ENCODE results near the gene ZNF862. TPM values are rescaled to one million over a fixed set of nuclear protein-coding genes. Genes with fewer than 3 reads are reported as not detected.
"Not testable (repeated sequence)": the region's sequence is repeated elsewhere in the genome, so short reads cannot be mapped to it uniquely, and the experiment has no call there.

Gene ZNF862
- total RNA-seq, 2 donors from 2014 or later = 8.7 to 9.7 TPM

DNA sequence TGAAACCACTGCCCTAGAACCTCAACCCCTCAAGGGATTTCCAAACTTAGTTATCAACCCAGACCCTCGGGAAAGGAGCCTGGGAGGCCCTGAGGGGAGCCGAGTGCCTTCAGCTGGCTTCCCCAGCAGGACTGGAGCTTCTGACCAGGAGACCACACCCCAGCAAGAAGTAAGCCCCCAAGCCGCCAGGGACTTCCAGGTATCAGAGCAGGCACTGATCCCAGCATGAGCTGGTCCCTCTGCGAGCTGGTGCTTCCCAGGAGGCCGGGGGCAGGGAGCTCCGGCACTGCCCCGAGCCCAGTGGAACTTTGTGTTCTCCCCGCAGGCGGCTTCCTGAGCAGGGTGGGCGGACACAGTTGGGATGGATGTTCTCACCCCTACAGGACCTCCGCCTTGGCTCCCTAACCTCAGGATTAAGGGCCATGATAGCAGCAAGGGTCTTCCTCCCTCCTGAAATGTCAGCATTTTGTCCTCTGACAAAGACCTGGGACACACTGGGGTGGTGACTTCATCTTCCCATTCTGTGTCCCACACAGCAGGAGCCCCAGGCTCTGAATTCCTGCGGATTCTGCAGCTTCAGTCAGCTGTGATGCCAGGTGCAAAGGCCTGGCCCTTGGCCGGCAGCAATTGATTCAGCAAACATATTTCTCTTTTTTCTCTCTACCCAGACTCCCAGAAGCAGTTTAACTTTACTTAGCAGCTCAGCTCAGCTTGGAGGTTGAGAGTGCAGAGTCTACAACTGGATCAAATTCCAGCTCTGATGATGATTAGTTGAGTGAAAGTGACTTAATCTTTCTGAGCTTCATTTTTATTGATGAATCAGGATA, 47.2 kb downstream of the ZNF862 start:
- intact Hi-C loops (cut with DNase I) = loop anchor here in 1 of 2 donors (10.0 kb wide), 1 partner anchor 159 kb away; no protein-coding TSS in a partner anchor
- no peak for ATAC-seq
- DNase-seq = no peak

GRCh38 chr7:149886018-149886415, 47.8 kb downstream of the ZNF862 start:
- ATAC-seq (no peak), DNase-seq (no peak)
- intact Hi-C loops (cut with DNase I) = loop anchor here in 1 of 2 donors (10.0 kb wide), 1 partner anchor 159 kb away; no protein-coding TSS in a partner anchor

DNA sequence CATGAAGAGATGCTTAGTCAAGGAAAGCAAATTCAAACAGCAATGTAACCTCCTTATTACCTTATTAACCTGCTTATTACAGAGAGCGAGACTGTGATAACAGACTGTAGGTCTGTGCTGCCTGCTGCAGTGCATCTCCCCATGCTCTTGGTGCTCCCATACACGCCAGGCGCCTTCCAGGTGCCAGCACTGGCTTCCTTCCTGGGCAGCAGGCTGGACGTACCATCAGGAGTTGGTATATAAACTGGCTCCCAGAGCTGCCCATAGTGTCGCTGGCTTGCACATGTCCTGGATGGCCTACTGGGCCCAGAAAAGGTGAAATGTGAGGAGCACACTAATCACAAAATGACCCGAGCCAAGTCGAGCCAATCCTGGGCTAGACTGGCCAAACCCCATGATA, 49.1 kb downstream of the ZNF862 start:
- intact Hi-C loops (cut with DNase I) = loop anchor here in 1 of 2 donors (10.0 kb wide), 1 partner anchor 157 kb away; no protein-coding TSS in a partner anchor

DNA sequence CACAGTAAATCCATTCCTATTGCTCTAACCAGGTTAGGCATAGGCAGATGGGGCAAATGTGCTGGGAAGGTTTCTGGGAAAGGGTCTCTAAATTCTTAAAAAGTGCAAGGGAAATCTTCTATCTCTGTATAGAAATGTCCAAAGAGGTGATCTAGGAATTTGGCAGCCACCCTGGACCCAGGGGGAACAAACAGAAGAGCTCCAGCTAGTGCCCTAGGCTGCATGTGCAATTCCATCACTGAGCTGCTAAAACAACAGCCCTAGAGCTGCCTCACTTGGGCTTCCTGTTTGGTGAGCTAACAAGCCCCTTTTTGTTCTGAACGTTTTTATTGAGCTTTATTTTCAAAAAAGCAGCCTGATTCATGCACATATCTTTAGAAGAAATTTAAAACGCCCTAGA, 52.5 kb downstream of the ZNF862 start:
- DNase-seq; intact Hi-C loops (cut with DNase I): not testable (repeated sequence)

More for the DNA sequence above, 49.1 kb downstream of the ZNF862 start:
- DNase-seq (no peak), ATAC-seq (no peak)

DNA sequence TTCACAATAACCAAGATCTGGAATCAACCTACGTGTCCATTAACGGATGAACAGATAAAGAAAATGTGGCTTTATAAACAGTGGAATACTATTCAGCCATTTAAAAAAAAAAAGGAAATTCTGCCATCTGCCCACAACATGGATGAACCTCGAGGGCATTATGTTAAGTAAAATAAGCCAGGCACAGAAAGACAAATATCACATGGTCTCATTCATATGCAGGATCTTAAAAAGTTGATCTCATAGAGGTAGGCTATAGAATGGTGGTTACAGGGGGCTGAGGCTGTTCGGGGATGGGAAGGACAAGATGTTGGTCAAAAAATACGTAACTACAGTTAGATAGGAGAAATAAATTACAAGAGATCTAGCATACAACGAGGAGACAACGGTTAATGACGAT, 56.8 kb downstream of the ZNF862 start:
- ATAC-seq; intact Hi-C loops (cut with DNase I); DNase-seq: not testable (repeated sequence)

More for the DNA sequence above, 52.5 kb downstream of the ZNF862 start:
- ATAC-seq = not testable (repeated sequence)

DNA sequence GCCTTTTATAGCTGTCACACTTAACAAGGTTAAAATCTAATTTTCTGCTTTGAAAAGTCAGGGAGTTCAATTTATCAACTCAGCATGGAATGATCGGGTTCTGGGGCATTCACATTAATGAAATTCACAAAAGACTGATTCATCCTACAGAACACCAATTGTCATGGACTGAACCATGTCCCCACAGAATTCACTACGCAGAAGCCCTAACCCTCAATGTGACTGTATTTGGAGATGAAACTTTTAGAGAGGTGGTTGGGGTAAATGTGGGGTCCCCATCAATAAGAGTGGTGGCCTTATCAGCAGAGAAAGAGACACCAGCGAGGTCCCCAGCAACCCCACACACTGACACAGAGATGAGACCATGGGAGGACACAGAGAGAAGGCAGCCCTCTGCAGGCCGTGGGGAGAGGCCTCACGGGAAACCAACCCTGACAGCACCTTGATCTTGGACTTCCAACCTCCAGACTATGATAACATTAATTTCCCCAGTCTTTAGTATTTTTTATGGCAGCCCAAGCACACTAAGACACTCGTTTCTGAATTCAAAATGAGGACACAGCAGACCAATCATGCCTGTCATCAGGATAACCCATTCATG, 69.7 kb downstream of the ZNF862 start:
- ATAC-seq; DNase-seq; intact Hi-C loops (cut with DNase I): not testable (repeated sequence)

- DNase-seq; intact Hi-C loops (cut with DNase I): not testable (repeated sequence)
- peak in 1 of 2 donors; percentile 8 for ATAC-seq
Observed at GRCh38 chr7:149910219-149910618, 72.0 kb downstream of the ZNF862 start.

DNA sequence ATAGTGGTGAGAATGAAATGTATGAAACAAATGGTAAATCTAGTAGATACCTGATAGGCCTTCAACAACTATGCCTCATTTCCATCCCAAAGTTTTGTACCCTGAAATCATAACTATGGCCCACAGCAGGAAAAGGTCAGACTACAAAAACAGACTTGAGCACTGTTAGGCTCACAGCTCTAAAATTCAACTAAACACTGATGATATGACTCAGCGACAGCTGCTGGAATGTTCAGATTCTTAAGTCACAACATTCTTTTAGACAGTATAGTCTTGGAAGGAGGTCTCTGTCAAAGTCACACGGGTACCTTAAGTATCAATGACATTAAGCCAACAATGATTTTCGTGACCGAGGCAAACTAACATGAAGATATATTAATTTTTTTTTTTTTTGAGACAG, 74.0 kb downstream of the ZNF862 start:
- intact Hi-C loops (cut with DNase I) = not testable (repeated sequence)

More for the DNA sequence above, 74.0 kb downstream of the ZNF862 start:
- not testable (repeated sequence) for DNase-seq
- ATAC-seq = peak in 1 of 2 donors; percentile 42

Other genes starting within 250 kb of the ZNF862 start
- gene ZNF467, start 64.8 kb upstream of the ZNF862 start, total RNA-seq = 10 to 100 TPM in 1 of 2 donors, 1 to 10 TPM in 1; 7.9 to 10.4 TPM
- gene ATP6V0E2, start 35.6 kb downstream of the ZNF862 start, total RNA-seq = 100 to 1,000 TPM in 1 of 2 donors, 10 to 100 TPM in 1; 56.8 to 104 TPM

Data from left cardiac atrium (tissue), 4 donors.